ENCODE measurements around the gene INTS6L.

INTS6L gene, protein sequence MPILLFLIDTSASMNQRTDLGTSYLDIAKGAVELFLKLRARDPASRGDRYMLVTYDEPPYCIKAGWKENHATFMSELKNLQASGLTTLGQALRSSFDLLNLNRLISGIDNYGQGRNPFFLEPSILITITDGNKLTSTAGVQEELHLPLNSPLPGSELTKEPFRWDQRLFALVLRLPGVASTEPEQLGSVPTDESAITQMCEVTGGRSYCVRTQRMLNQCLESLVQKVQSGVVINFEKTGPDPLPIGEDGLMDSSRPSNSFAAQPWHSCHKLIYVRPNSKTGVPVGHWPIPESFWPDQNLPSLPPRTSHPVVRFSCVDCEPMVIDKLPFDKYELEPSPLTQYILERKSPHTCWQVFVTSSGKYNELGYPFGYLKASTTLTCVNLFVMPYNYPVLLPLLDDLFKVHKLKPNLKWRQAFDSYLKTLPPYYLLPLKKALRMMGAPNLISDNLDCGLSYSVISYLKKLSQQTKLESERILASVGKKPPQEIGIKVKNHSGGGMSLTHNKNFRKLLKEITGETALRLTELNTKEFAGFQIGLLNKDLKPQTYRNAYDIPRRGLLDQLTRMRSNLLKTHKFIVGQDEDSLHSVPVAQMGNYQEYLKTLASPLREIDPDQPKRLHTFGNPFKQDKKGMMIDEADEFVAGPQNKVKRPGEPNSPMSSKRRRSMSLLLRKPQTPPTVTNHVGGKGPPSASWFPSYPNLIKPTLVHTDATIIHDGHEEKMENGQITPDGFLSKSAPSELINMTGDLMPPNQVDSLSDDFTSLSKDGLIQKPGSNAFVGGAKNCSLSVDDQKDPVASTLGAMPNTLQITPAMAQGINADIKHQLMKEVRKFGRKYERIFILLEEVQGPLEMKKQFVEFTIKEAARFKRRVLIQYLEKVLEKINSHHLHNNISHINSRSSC

GRCh38 chrX:135520553-135521404 is at the start of gene INTS6L:
TSS of gene INTS6L (plus strand) at chrX:135520660. CDS start at chrX:135520993, 333 bp downstream.
- peak; percentile 64 for DNase-seq

DNA sequence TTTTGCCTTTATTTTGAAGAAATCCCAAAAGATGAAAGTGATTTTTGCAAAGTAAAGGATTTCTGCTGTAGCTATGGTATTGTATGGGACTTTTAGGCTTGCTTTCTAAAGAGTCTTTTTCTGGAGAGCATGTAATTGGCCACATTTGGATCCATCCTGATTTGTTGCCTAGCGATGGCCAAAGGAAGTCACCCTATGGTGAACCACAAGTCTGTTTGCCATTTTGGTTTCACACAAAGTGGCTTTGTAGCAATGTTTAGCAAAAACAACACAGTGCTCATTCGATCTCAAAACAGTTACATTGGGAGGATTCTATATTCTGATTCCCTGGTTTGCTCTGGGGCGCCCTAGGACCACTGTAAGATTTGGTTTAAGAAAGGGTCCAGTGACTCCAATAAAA is 44.1 kb upstream of the INTS6L start:
- DNase-seq: no peak

GRCh38 chrX:135477576-135477975 is 42.9 kb upstream of the INTS6L start:
- peak; percentile 80 for DNase-seq

DNA sequence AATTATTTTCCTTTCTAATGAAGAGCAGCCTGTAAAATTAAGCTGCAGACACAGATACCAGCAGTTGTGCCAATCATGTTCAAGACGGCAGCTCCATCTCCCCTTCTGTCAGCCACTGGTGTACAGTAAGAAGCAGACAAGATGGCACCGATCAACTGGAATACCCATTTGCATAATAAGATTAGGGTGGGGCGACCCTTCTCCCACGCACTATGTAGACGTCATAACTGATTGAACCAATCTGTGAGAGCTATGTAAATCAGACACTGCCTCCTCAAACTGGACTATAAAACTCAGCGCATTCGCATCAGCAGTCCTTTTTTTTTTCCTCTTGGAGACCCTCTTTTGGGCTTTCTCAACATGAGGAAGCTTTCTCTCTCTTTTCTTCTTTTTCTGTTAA is 40.4 kb upstream of the INTS6L start:
- no peak for DNase-seq

DNA sequence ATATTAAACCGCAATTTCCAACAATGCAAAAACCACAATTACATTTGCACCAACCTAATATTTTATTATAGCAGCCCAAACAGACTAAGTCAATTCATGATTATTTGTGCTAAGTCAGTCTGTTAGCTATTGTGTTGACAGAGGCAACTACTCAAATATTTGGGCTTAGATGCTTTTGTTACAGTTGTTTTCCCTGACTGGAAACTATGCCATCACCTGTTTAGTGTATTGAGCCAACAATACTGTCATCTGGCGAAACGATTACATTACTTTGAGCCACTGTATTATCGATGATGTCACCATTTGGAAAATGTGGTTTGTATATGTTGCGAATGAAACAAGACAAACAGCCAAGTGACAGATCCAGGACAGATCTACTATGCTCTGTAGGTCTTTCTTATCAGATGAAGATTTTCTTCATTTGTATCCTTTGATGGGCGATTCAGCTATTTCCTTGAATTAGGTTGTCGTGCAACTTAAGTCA is 38.7 kb upstream of the INTS6L start:
- DNase-seq: no peak

DNA sequence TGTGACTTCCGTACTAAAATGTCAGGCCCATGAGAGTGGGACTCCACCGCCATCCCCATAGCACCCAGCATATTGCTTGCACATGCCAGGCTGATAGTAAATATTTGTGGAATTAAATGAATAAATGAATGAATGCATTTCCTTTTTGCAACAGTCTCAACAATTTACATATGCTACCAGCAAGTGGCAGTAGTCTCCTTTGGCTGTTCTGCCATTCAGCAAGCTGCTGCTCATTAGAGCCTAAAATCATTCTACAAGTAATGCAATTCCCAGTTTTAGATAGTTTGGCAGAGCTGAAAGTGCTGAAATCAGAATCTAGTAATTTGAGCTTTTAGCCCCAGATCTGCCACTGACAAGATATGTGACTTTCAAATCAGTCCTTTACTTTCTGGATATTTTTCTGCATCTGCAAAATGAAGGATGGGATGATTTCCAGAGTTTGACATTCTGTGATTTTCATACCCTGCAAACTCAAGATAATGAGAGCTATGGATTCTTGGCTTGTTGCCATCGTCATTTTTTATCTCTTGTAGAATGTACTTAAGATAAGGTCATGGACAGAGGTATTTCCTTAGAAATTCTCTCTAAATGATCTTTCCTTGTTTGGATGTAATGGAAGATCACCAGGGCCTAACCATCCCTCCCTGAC is 35.7 kb upstream of the INTS6L start:
- peak; percentile 28 for DNase-seq

DNA sequence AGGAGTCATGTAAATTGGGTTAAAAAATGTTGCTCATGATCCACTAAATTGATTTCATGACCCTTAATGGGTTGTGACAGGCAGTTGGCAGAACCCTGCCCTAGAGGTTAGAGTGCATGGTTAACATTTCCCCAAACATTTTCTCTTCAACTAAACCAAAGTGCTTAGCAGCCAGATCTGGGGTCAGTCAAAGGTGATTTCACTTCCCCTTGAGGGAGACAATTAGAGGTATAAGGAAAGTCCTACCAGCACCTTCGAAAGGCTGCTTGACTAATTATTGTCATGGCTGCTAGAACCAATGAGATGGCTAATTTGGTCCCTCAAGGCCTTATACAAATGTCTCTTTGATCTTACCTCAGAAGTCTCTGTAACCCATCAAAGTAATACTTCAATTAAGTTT is 30.9 kb upstream of the INTS6L start:
- DNase-seq: no peak

DNA sequence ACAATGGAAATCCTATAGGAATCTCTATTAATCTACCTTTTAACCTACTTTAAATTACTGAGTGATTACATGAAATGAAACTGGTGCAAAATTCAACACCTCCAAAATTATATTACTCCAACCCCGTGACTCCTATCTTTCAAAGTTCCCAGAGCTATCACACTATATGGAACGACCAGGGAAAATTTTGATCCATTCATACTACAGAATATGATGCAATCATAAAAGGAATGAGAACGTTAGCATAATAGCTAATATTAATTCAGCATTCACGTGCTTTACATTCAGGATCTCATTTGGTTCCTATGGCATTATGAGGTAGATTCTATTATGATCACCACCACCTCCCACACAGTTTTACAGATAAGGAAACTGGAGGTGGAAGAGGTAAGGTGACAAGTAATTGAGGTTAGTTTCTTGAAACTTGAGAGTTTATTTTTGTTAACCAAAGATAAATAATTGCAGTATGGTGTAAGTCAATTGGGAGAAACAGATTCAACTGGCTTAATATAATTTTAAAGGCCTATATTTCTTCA is 29.4 kb upstream of the INTS6L start:
- DNase-seq: no peak

DNA sequence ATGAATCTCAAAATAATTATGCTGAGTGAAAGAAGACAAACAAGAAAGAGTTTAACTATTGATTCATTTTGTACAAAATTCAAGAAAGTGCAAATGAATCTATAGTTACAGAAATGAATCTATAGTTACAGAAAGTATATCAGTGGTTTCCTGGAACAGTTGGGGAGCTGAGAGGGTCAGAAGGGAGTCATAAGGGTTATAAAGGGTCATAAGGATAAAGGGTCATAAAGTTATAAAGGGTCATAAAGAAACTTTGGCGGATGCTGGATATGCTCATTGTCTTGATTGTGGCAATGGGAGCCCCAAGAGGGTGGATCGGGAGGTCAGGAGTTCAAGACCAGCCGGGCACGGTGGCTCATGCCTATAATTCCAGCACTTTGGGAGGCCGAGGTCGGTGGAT is 26.0 kb upstream of the INTS6L start:
- no peak for DNase-seq

DNA sequence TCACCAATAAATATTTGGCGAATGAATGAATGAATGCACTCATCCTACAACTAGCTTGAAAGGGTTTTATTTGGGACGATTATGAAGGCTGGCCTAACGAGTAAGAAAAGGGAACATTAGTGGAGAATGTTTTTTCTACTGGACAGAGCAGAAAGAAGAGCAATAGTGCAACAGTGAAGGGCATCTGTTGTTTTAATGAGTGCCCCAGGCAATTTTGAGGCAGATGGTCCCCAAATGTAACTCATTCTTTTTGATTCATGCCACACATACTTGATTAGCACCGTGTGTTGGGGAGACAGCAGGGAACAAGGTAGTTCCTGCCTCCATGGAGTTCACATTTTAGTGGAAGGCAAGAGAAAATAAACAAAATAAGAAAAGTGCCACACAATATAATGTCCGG is 22.7 kb upstream of the INTS6L start:
- DNase-seq: no peak

GRCh38 chrX:135498236-135498635 is 22.2 kb upstream of the INTS6L start:
- DNase-seq: no peak

DNA sequence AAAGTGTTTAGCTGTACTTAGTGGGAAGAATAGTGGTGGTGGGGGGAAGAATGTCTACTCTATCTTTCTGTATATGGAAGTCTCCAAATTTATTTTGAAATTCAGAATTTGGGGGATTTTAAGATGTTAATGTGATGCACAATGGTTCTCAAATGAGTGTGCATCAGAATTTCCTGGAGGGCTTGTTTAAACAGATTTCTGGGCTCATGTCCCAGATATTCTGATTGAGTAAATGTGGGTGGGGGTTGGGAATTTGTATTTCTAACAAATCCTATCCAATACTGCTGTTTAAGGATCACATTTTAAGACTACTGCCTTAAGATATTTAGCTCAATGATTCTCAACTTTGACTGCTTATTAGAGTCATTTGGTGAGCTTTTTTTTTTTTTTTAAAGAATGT is 15.1 kb upstream of the INTS6L start:
- no peak for DNase-seq

- no peak for DNase-seq
Observed at GRCh38 chrX:135509885-135510284, 10.6 kb upstream of the INTS6L start.

- no peak for DNase-seq
Observed at GRCh38 chrX:135512508-135513129, 7.8 kb upstream of the INTS6L start.

DNA sequence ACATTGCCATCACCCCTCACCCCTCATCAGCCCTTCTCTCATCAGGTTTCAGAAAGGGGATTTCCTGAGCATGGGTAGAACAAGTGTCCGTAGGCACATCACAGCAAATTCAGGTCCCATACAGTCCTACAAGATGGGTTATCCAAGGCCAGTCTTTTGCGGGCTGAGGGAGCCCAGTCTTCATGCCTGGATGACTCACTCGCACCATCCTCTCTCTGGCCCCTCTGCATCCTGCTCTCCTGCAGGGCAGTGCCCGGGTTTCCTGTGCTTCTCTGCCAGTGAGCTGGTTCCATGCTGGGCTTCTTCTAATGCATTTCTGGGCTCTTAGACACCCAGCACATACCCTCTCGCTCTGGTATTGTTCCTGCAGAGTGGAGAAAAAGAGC is 7.3 kb upstream of the INTS6L start:
- no peak for DNase-seq

DNA sequence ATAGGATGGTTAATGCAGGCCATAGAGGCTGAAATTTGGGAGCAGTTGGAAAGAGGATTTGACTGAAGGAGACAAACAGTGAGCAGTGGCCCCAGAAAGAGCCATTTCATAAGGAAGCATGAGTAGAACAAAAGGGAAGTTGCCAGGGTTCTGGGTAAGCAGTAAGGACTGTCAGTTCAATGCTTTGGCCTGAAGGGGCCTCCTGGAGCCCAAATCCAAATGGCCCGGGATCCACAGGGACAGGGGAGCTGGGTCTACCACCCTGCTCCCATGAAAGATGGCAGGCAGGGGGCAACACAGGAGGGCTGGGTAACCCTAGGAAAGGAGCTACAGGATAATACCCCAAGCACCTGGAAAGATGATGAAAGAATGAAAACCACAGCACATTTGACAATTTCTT is 4.1 kb upstream of the INTS6L start:
- no peak for DNase-seq

GRCh38 chrX:135518161-135518560 is 2.3 kb upstream of the INTS6L start:
- no peak for DNase-seq

GRCh38 chrX:135520022-135520552 is 373 bp upstream of the INTS6L start:
- no peak for DNase-seq

DNA sequence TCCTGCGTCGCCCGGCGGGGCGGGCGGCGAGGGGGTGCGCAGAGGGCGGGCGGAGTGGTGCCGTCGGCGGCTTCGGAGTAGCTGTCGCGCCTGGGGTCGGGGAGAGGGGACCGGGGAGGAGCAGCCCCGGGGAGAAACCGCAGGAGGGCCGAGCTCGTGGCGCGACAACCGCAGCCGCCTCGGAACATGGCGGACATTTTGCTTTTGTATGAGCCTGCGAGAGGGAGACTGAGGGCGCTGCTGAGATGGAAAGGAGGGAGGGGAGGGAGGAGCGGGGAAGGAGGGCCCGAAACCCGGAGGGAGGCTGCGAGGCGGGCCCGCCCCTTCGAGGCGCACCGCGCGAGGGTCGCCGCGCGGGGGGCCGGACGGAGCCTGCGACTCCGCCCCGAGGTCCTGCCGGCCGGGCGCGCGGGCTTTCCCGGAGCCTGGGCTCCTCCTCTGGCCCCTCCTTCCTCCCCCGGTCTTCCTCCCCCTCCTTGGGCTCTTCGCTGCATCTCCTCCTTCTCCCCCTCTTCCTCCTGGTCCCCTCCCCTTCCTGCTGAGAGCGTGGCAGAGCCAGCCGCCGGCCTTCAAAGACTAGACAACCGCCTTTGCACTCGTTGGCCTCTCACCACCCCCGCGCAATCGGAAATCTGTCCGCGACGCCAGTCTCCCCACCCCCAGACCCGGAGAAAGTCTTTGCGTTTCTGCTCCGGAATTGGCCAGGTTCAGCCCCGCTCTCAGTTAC is 1.1 kb downstream of the INTS6L start:
- DNase-seq: peak; percentile 79

DNA sequence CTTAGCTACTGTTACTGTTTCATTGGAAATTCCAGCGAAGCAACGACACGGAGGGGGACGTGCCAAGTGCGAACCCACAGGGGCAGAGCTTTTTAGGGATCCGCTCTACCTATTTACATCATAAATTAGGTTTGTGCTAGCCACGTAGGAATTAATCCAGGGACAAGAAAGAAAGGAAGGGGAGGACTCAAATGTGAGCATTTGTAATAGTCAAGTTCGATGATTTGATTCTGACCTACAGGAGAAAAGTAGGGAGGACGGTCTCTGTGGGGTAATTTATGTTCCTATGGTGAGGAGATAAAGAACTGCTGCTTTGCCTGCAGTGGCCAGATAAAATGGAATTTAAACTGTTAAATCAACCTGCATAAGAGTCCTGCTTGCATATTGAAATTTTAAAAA is 1.7 kb downstream of the INTS6L start:
- DNase-seq: no peak

All from NCI-H1105 treated with DMSO at 0.1 percent for 48 hours (cell line).